Adrenal gland (tissue), 19 donors: ENCODE results near the gene CFAP90. TPM values are rescaled to one million over a fixed set of nuclear protein-coding genes. Genes with fewer than 3 reads are reported as not detected.

Source experiments
- DNase-seq, 7 donors: peaks; one replicate each; pipeline ENCODE4 v3.0.0-alpha.2; 2019 to 2020
- H3K27ac ChIP-seq, 5 donors: fragments of 200-600 bp; sonication (generic) in 4 of 5; 1 replicate in 3 of 5; 2 replicates in 2 of 5; pipeline versions ENCODE4 v1.5.1 to v1.8.0; 2016 to 2020; ENCODE audit warnings: mild to moderate bottlenecking in 1 of 5
- H3K27me3 ChIP-seq: fragments of 200-600 bp; 2 replicates; pipeline ENCODE4 v1.8.0; 2021
- H3K36me3 ChIP-seq, 2 donors: fragments of 200-600 bp; replicated peaks in 1 of 2; 1 replicate in 1 of 2; 2 replicates in 1 of 2; pipeline versions ENCODE4 v1.5.1 to v1.8.0; 2018 to 2022
- H3K4me1 ChIP-seq, 2 donors: fragments of 200-600 bp; replicated peaks in 1 of 2; 1 replicate in 1 of 2; 2 replicates in 1 of 2; pipeline versions ENCODE4 v1.5.1 to v1.8.0; 2018 to 2021
- H3K4me3 ChIP-seq, 4 donors: fragments of 200-600 bp; sonication (generic) in 3 of 4; one replicate each; pipeline ENCODE4 v1.5.1; 2016 to 2018
- H3K9me3 ChIP-seq, 3 donors: fragments of 200-600 bp; sonication (generic) in 1 of 3; replicated peaks in 1 of 3; 1 replicate in 2 of 3; 2 replicates in 1 of 3; pipeline versions ENCODE4 v1.5.1 to v1.8.0; 2016 to 2021
- CTCF ChIP-seq, 6 experiments: fragments of 450-650 bp in 4 of 6; fragments of 200-600 bp in 2 of 6; sonication (generic) in 1 of 6; IDR thresholded peaks; 1 replicate in 5 of 6; 2 replicates in 1 of 6; pipeline versions ENCODE4 v1.5.1 to v1.8.0; 2016 to 2021; ENCODE audit warnings: antibody characterized with exemption in 6 of 6, mild to moderate bottlenecking in 2 of 6, moderate library complexity in 1 of 6
- POLR2A ChIP-seq, 2 donors: fragments of 450-650 bp; IDR thresholded peaks; one replicate each; pipeline ENCODE4 v1.6.1; 2017; ENCODE audit warnings: antibody characterized with exemption in 2 of 2, mild to moderate bottlenecking in 2 of 2, moderate library complexity in 1 of 2
- WGBS, 4 donors: extraction: QIAGEN DNeasy Blood & Tissue Kit in 2 of 4; methylation state at CpG; one replicate each; pipeline versions ENCODE4 v1.1.5 to v1.1.7; 2013 to 2017; 5-methylcytosine and 5-hydroxymethylcytosine counted together
- intact Hi-C, 2 donors: fragments of 100-400 bp; cut with DNase I; formaldehyde crosslinking; loops; one replicate each; pipeline versions ENCODE4 v1.14.1 to v1.15.0; 2022 to 2023
- long read RNA-seq, 10 donors: library from polyadenylated mRNA in 3 of 10; unstranded in 2 of 10; stranded (forward) in 1 of 10; transcript quantifications; one replicate each; pipeline ENCODE4 v2.0.0 and lab custom pipeline, GENCODE V29; 2021 to 2026
- polyA plus RNA-seq, 3 donors: library from polyadenylated mRNA; stranded (reverse); fragments of 200-250 nt in 2 of 3; fragments of 350-450 nt in 1 of 3; fragmentation: Illumina TruSeq in 1 of 3; extraction: RNeasy Lipid Tissue Mini Kit (QIAGEN cat#74804) in 1 of 3; gene quantifications; one replicate each; pipeline ENCODE4 v1.2.3, GENCODE V29; 2013 to 2014
- total RNA-seq, 9 donors: library from RNA; depleted of rRNA in 4 of 9; stranded (reverse); fragments of >200 nt in 4 of 9; fragments of 120-200 nt in 1 of 9; fragmentation: NEBNext Ultra II Directional in 1 of 9; extraction: Animal tissue kit (Norgen Biotek cat#: 25700) in 1 of 9; gene quantifications; one replicate each; pipeline versions ENCODE4 v1.1.0 to v1.2.4, GENCODE V29; 2013 to 2023
- donor health status: healthy with polysubstance abuse.
- donor health status: Bipolar disorder and iron deficiency.
- donor health status: DM: yes; HTN: yes; CAD: no.
- donor health status: DM: no; HTN: no; CAD: no.
- donor health status: DM: no; HTN: no; CAD: no.
- donor health status: DM: yes; HTN: yes; CAD: no.

CFAP90 gene, protein sequence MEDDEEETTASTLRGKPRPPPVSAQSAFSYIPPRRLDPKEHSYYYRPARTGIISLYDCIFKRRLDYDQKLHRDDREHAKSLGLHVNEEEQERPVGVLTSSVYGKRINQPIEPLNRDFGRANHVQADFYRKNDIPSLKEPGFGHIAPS
- total RNA-seq = under 1 TPM in 6 of 9 donors, not detected in 3; 0.11 to 0.40 (median 0.37) TPM
- 1 to 10 TPM in 2 of 3 donors, under 1 TPM in 1; 0.57 to 1.3 (median 1.1) TPM for polyA plus RNA-seq
- long read RNA-seq, donor 1 = 0 reads
- long read RNA-seq, donor 2 = 0 reads
- long read RNA-seq, donor 3 = 0 reads
- long read RNA-seq, donor 4 = 0 reads
- long read RNA-seq, donor 5 = 0 reads
- long read RNA-seq, donor 6 = 0 reads
- long read RNA-seq, donor 7 = 0 reads
- long read RNA-seq, donor 8 = 0 reads
- long read RNA-seq, donor 9 = 0 reads
- long read RNA-seq, donor 10 = 0 reads

DNA sequence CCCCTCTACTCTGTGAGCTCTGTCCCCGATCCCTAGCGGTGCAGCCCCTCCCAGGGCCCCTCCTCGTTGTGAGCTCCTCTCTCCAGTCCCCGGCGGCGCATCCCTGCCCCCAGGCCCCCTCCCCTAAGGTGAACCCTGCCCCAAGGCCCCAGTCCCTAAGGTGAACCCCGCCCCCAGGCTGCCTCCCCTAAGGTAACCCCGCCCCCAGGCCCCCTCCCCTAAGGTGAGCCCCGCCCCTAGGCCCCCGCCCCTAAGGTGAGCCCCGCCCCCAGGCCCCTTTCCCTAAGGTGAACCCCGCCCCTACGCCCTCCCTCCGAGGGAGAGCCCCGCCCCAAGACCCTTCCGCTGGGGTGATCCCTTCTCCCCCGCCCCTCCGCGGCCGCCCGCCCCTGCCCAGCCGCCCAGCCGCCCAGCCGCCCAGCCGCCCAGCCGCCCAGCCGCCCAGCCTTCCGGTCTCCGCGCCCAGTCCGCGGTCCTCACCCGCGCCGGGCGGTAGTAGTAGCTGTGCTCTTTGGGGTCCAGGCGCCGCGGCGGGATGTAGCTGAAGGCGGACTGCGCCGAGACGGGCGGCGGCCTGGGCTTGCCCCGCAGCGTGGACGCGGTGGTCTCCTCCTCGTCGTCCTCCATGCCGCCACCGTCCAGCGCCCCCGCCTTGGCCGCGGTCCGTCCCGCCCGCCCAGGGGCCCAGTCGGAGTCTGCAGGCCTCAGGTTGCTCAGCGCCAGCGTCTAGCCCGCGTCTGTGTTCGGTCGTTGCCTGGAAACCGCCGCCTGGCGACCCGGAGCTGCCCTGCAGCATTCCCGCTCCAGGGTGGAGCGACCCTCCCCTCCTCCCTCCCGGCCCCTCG is at the start of gene CFAP90:
CFAP90 (minus strand) TSS at position 739 of the 845 bp plus-strand sequence; CDS start at position 627, 112 bp downstream.
- DNase-seq = peak; percentile 30 to 75 (median 50)
- TF ChIP-seq CTCF (IDR thresholded peaks at IDR 0.05) (peak in 4 of 6 experiments; percentile 8 to 43 (median 25)), POLR2A (IDR thresholded peaks at IDR 0.05) (no peak)
- Histone ChIP-seq H3K36me3 (no peaks in the 10 kb centered on the region), H3K4me1 (peaks cover 0 to 12% of the 10 kb centered on the region in 2 donors), H3K27me3 (no peaks in the 10 kb centered on the region), H3K9me3 (no peaks in the 10 kb centered on the region), H3K4me3 (peak within 1 kb of the TSS in 2 of 4 donors; percentile 34 to 54), H3K27ac (peak within 1 kb of the TSS in 2 of 5 donors; percentile 10 to 34)
- 0 to 10% (median 1%) methylated on average over 2 to 76 of the region's 76 CpGs for WGBS, 4 donors
- intact Hi-C loops = no loop called here

GRCh38 chr5:7897014-7897600 is 46.2 kb upstream of the CFAP90 start:
- Histone ChIP-seq H3K4me3 (no peak overlapping the region), H3K9me3 (no peaks in the 10 kb centered on the region), H3K27me3 (no peaks in the 10 kb centered on the region), H3K4me1 (no peaks in the 10 kb centered on the region), H3K36me3 (peaks cover 0 to 88% of the 10 kb centered on the region in 2 donors), H3K27ac (no peak overlapping the region)
- 68 to 82% (median 75%) methylated on average over 5 of the region's 5 CpGs for WGBS, 4 donors
- TF ChIP-seq POLR2A (IDR thresholded peaks at IDR 0.05) (no peak), CTCF (IDR thresholded peaks at IDR 0.05) (no peak)
- peak in 1 of 7 donors; percentile 17 for DNase-seq
- intact Hi-C loops = no loop called here

DNA sequence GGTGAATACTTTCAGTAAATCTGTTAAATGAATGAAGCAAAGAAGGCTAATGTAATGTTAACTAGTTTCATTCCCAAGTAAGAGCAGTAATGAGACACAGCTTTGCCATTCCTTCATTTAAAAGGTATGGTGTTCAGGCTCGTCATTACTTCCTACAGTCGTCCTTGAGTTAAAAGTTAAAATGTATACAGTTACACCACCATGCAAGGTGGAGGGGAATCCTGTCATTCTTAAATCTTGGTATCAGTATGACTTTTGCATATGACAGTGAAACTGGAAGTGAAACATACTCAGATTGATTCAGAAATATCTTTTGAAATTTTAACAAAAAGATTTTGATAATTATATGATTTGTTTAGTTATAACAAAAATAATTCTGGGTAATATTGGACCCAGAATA is 43.9 kb upstream of the CFAP90 start:
- Histone ChIP-seq H3K27ac (no peak overlapping the region), H3K36me3 (peaks cover 0 to 74% of the 10 kb centered on the region in 2 donors), H3K27me3 (no peaks in the 10 kb centered on the region), H3K9me3 (no peaks in the 10 kb centered on the region), H3K4me3 (no peak overlapping the region), H3K4me1 (no peaks in the 10 kb centered on the region)
- intact Hi-C loops = no loop called here
- no peak for DNase-seq
- WGBS, 4 donors = 73 to 91% (median 84%) methylated on average over 2 of the region's 2 CpGs
- TF ChIP-seq CTCF (IDR thresholded peaks at IDR 0.05) (no peak), POLR2A (IDR thresholded peaks at IDR 0.05) (no peak)

DNA sequence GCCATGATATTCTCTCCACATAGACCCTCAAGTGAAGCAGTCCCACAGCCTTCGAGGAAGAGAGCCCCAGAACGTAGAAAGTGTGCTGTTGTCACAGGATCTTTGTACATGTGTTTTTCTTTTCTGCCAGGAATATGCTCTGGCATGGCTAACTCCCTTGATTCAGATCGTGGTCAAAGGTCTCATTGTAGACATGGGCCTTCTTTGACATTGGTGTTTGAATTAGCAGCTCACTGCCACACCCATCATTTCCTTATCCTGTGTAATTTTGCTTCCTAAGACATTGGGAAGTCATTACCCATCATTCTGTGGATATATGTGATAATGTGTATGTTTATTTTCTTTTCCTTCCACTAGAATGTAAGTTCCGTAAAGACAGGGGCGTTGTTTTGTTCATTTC is 43.5 kb upstream of the CFAP90 start:
- Histone ChIP-seq H3K9me3 (no peaks in the 10 kb centered on the region), H3K4me1 (no peaks in the 10 kb centered on the region), H3K4me3 (no peak overlapping the region), H3K36me3 (peaks cover 0 to 74% of the 10 kb centered on the region in 2 donors), H3K27ac (no peak overlapping the region), H3K27me3 (no peaks in the 10 kb centered on the region)
- intact Hi-C loops = no loop called here
- no peak for TF ChIP-seq POLR2A (IDR thresholded peaks at IDR 0.05)
- TF ChIP-seq CTCF (IDR thresholded peaks at IDR 0.05) = no peak
- WGBS, 4 donors = 85 to 93% (median 88%) methylated on average over 5 of the region's 5 CpGs
- no peak for DNase-seq
